GM21390 (cell line): Measurements from ENCODE around the gene GRAMD1A.

Experiments used
- ATAC-seq: cut with Tn5 transposase; IDR thresholded peaks from one replicate; pipeline ENCODE4 v1.9.1; 2021; ENCODE audit not compliant: unreplicated experiment

The GRAMD1A gene

DNA sequence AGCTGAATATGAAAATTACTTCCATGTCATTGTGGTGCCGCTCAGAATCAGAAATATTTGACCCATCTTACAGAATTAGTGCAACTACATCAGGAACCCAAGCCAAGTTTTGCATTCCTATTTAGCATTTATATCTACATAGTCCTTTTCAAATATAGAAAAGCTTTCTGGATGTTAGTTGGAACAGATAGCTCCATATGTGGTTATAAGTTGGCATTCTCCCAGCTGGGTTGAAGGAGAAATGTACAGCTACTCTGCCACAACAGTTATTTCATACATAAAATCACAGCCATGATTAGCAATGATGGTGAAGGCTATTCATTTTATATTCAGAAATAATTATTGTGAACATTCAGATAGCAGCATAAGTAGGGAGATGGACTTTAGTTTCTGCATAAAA lies 69.6 kb downstream of the GRAMD1A start:
- no peak for ATAC-seq

DNA sequence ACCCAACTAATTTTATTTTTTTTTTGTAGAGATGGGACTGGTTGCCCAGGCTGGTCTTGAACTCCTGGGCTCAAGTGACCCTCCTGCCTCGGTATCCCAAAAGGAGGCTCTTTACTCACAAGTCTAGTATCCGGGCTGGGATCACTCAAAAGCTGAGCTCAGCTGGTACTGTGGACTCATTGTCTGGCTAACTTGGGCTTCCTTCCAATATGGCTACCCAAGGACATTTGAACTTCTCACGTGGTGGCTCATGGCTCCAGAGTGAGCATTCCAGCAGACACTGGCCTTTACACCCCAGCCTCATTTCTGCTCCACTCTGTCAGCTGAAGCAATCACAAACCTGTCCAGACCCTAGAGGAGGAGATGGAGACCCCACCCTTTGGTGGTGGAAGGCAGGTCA lies 70.3 kb downstream of the GRAMD1A start:
- no peak for ATAC-seq

DNA sequence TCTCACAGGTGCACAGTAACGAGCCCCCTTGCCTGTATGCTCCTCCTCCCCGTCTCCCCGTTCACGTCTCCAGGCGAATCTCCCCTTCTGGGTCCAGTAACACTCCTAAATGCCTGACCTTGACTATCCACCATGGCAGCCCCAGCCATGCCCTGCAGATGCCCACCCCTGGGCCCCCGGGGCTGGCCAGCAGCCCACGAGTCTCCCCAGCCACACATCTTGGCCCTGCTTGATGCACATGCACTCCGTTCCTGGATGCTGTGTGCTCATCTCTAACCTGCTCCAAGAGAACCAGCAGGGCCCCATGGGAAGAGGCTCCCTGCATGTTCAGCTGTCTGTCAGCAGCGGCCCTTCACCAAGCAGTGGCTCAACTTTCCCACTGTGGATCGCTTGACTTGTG lies 73.4 kb downstream of the GRAMD1A start:
- no peak for ATAC-seq

DNA sequence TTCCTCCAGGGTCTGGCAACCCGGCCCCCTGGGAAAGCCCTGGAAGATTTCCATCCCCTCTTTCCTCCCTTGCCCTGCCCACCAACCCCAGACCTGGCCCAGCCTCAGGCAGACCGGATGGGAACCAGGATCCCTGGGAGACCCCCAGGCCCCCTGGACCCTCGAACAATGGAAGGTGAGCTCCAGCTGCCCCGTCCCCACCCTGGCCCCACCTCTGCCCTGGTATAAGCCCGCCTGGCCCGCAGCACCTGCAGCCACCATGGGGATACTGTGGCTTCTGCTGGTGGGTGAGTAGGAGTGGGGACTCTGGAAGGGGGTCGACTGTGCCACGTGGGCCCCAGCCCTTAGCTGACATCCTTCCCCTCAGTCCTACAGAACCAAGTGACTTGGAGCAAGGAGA lies 73.8 kb downstream of the GRAMD1A start:
- no peak for ATAC-seq

DNA sequence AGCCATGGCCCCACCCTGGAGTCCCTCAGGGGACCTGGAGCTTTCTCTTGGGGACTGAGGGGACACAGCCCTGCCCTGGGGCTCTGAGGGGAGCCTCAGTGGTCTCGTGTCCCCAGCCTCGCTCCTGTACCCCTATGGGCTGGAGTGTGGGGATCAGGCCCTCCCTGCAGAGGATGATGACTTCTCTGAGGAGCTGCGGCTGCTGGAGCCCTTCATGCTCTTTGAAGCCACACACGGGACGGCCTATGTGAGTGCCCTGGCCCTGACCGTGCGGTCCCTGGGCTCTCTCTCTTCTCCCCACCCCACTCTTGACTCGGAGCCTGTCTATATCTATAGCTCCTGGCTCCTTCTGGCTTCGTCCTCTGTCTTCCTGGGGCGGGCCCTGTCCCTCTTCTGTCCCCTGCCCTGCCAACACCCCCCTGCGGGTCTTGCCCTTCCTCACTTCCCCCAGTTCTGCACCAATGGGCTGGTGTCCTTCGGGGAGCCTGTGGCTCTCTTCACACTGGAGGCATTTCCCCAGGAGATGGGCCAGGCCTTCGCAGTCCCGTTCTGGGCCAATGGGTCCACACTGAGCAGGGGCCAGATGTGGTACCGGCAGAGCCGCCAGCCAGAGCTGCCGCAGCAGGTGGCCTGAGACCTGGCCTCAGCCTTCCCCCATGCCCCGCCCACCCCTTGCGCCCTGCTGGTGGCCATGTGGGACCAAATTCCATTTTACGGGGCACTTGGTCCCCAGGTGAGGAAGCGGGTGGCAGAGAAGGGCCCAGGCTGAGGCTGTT lies 74.5 kb downstream of the GRAMD1A start:
- ATAC-seq: no peak

DNA sequence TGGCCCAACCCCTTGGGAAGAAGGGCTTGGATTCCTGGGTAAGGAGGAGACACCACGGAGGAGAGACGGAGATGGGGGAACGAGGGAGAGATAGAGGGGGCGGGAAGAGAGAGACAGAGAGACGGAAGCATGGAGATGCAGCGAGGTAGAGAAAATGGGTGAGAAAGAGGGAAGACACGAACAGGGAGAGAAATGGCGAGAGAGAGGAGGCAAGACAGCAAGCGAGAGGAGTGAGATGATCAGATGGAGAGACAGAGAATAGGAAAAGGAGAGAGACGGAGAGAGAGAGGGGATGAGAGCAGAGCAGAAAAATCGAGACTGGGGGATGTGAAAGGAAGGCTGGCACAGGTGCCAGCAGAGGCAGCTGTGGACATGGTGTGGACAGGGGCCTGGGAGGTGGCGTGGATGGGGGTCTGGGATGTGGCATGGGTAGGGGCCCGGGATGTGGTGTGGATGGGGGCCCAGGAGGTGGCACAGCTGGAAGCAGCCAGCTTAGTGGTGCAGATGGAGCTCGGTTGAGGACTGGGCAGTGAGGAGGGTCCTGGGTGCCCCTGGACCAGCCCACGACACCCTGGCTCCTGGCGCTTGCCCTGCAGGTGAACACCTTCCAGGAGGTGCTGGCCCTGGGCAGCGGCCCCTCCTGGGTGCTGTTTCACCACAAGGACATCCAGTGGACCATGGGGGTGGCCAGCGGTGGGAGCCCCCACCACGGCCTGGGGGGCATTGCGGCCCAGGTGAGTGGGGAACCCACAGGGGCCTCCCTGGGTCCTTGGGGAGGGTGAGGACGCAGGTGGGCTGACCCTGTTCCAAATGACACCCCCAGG lies 75.3 kb downstream of the GRAMD1A start:
- ATAC-seq: no peak

DNA sequence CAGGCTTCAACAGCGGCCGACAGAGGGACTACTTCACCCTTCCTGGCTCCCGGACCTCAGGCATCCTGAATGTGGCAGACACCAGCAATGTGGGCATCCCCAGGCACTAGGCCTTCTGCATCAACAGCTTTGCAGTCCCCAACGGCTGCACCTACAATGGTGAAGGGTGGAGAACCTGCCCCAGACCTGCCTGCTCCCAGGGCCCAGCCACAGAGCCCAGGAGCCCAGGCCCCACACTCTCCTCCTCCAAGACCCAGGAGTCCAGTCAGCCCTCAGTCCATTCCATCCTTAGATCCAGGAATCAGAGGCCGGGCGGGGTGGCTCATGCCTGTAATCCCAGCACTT lies 75.9 kb downstream of the GRAMD1A start:
- no peak for ATAC-seq
